ENCODE results near the gene MARCHF3. TPM values are rescaled to one million over a fixed set of nuclear protein-coding genes. Genes with fewer than 3 reads are reported as not detected.

The MARCHF3 gene
- total RNA-seq, 4 donors from 2014 or later = 1.9 to 5.3 (median 2.5) TPM

- 50 to 67% methylated on average over 4 of the region's 4 CpGs for WGBS, 2 donors
- Histone ChIP-seq H3K36me3 (no peaks in the 10 kb centered on the region), H3K27ac (peak overlapping the region; percentile 23 to 80 (median 51)), H3K4me3 (peak overlapping the region in 1 of 4 donors; percentile 9), H3K4me1 (peaks cover 0 to 32% (median 0%) of the 10 kb centered on the region in 3 donors), H3K9me3 (no peaks in the 10 kb centered on the region), H3K27me3 (no peaks in the 10 kb centered on the region)
- peak in 1 of 4 donors; percentile 8 for TF ChIP-seq POLR2A (IDR thresholded peaks at IDR 0.05)
- no peak for TF ChIP-seq CTCF (IDR thresholded peaks at IDR 0.05)
- intact Hi-C loops (cut with DNase I) = no loop called here
- DNase-seq = no peak
These were observed 178.2 kb downstream of the MARCHF3 start for GRCh38 chr5:126852091-126852571.

- 65 to 72% methylated on average over 7 to 14 of the region's 14 CpGs for WGBS, 2 donors
- Histone ChIP-seq H3K36me3 (no peaks in the 10 kb centered on the region), H3K4me1 (peaks cover 0 to 36% (median under 1%) of the 10 kb centered on the region in 3 donors), H3K27ac (peak overlapping the region in 3 of 4 donors; percentile 48 to 80 (median 54)), H3K9me3 (no peaks in the 10 kb centered on the region), H3K27me3 (no peaks in the 10 kb centered on the region), H3K4me3 (peak overlapping the region in 1 of 4 donors; percentile 9)
- no peak for DNase-seq
- intact Hi-C loops (cut with DNase I) = no loop called here
- TF ChIP-seq POLR2A (IDR thresholded peaks at IDR 0.05) = no peak
- TF ChIP-seq CTCF (IDR thresholded peaks at IDR 0.05) = no peak
These were observed 178.8 kb downstream of the MARCHF3 start for GRCh38 chr5:126851501-126852011.

GRCh38 chr5:126849101-126849678 is 181.2 kb downstream of the MARCHF3 start:
- peaks cover 0 to 48% (median 5%) of the 10 kb centered on the region in 3 donors for H3K4me1 ChIP-seq
- no peak for DNase-seq
- H3K27me3 ChIP-seq = no peaks in the 10 kb centered on the region
- no peaks in the 10 kb centered on the region for H3K9me3 ChIP-seq
- intact Hi-C loops (cut with DNase I) = no loop called here
- H3K36me3 ChIP-seq = no peaks in the 10 kb centered on the region
- TF ChIP-seq POLR2A (IDR thresholded peaks at IDR 0.05) = no peak
- TF ChIP-seq CTCF (IDR thresholded peaks at IDR 0.05) = no peak
- no peak overlapping the region for H3K4me3 ChIP-seq
- H3K27ac ChIP-seq = peak overlapping the region in 2 of 4 donors; percentile 7 to 59
- WGBS, 2 donors = 59 to 69% methylated on average over 3 of the region's 3 CpGs

GRCh38 chr5:126848253-126848652 is 182.1 kb downstream of the MARCHF3 start:
- DNase-seq = no peak
- Histone ChIP-seq H3K4me1 (peaks cover 0 to 48% (median 5%) of the 10 kb centered on the region in 3 donors), H3K9me3 (no peaks in the 10 kb centered on the region), H3K27ac (peak overlapping the region in 3 of 4 donors; percentile 23 to 67 (median 59)), H3K36me3 (no peaks in the 10 kb centered on the region), H3K27me3 (no peaks in the 10 kb centered on the region), H3K4me3 (no peak overlapping the region)
- intact Hi-C loops (cut with DNase I) = no loop called here
- TF ChIP-seq POLR2A (IDR thresholded peaks at IDR 0.05) = no peak
- no peak for TF ChIP-seq CTCF (IDR thresholded peaks at IDR 0.05)
- WGBS, 2 donors = 71 to 77% methylated on average over 8 of the region's 8 CpGs

GRCh38 chr5:126847826-126848251 is 182.5 kb downstream of the MARCHF3 start:
- Histone ChIP-seq H3K9me3 (no peaks in the 10 kb centered on the region), H3K4me1 (peaks cover 0 to 46% (median 5%) of the 10 kb centered on the region in 3 donors), H3K27me3 (no peaks in the 10 kb centered on the region), H3K4me3 (no peak overlapping the region), H3K27ac (peak overlapping the region in 3 of 4 donors; percentile 23 to 43 (median 42)), H3K36me3 (no peaks in the 10 kb centered on the region)
- no peak for DNase-seq
- intact Hi-C loops (cut with DNase I) = no loop called here
- WGBS, 2 donors = 62 to 65% methylated on average over 3 of the region's 3 CpGs
- TF ChIP-seq CTCF (IDR thresholded peaks at IDR 0.05) (no peak), POLR2A (IDR thresholded peaks at IDR 0.05) (no peak)
